Effector CD4-positive, alpha-beta T cell (primary cell): ENCODE results near the gene MIOX.

ENCODE experiments used
- DNase-seq: peaks from one replicate; pipeline ENCODE4 v3.0.0-alpha.2; 2020

MIOX gene

GRCh38 chr22:50490531-50491308, 4.1 kb downstream of the MIOX start:
- no peak for DNase-seq

- DNase-seq: no peak
Measured at GRCh38 chr22:50497093-50497492, 10.4 kb downstream of the MIOX start.

DNA sequence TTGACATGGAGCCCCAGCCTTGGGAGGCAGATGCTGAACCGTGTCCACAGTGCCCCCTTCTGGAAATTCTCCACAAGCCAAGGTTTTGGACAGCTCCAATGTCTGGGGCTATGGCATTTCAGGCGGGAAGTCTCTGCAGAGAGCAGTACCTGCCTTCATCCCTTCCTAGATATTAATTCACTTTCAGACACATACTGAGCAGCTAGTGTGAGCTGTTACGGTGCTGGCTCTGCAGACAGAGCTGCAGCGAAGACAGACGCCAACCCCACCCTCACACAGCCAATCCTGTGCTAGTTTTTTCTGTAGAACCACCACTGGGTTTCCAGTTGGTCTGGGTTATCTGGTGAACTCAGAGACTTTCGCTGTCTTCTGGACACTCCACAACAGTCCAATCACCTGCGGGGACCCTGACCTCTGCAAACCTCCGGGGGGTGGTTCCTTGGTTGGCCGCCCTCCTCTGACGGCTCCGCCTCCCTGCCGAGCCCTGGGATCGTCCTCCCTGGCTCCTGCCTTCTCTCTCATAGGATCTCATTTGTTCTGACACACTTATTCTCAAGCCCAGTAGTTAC, 11.7 kb downstream of the MIOX start:
- peak; percentile 54 for DNase-seq

DNA sequence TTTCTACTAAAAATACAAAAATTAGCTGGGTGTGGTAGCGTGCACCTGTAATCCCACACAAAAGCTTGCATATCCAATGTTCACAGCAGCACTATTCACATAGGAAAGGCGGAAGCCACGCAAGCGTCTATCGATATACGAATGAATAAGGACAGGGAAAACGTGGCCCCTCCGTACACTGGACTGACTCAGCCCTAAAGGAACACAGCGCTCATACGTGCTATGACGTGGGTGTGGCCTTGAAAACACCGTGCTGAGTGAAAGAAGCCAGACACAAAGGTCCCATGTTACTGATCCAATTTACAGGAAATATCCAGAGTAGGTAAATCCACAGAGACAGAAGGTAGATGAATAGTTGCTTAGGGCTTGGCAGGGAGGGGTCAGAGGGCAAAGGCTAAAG, 13.8 kb downstream of the MIOX start:
- no peak for DNase-seq

DNA sequence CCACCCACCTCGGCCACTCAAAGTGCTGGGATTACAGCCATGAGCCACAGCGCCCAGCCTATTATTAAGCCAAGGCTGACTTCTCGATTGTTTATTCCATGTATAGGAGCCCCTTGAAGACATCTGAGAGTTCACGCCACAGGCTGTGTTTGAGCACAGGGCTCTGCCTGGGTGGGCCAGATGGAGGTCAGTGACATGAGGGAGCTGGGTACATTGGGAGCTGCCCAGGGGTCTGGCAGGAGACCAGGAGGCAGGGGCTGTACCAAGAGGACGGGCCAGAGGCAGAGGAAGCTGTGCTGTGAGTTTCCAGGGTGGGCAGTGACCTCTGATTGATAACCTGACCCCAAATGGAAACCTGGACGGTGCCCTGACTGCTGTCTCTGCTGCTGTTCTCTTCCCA, 15.4 kb downstream of the MIOX start:
- no peak for DNase-seq

DNA sequence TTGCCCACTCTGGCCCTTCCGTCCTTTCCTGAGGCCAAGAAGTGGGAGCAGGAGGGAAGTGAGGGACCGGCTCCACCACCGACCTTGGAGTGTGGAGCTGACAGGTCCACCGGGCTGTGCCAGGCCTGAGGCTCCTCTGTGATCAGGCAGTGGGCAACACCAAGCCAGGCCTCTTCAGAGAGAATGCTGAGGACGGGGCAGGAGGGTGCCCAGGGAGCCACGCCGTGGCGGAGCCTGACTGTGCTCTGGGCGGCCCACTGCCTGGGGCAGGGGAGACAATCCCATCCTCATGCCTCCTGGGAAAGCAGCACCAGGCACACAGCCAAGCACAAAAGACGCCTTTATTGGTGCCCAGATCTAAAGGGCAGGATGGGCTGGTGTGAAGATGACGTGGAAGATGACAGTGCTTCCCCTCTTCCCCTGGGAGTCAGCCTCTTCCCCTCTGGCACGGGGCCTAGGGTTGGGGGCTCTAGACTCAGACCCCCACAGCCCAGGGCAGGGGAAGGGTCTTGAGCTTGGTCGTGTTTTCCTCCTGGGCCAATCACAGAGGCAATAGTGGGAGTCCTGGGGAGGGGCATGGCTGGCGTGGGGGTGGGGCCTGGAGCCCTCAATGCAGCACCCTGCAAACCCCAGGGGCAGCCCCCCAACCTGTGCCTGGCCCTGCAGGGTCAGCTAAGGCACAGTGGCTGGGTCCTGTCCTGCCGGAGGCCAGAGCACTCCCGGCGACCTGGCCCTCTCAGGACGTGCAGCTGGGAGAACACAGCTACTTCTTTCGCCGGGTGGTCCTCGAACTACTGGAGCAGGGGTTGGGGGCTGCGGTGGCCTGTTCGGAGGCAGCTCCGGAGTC, 16.2 kb downstream of the MIOX start:
- DNase-seq: no peak

DNA sequence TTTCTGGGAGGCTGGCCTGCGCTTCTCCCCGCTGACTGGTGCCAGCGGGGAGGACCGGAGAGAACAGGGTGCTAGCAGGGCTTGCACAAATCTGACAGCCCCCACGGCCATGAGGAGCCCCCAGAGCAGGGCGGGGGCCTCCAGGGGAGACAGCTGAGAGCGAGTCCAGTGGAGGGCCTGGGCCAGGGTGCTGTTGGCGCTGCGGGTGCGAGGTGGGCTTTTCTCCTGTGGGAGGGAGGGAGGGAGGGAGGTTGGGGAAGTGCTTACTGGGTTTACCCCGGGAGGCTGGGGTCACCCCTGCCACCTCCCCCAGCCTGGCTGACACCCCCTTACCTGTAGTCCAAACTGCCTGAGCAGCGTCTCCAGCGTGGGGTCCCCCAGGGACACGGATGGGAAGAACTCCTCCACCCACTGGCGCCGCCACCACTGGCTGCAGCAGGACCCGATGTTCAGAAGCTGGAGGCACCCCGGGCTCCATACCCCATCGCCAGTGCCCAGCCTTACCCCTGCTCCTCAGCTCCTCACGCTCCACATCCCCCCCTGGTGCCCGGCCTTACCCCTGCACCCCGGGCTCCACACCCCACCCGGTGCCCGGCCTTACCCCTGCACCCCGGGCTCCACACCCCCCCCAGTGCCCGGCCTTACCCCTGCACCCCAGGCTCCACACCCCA, 17.0 kb downstream of the MIOX start:
- no peak for DNase-seq

- no peak for DNase-seq
Measured at GRCh38 chr22:50504369-50505211, 17.9 kb downstream of the MIOX start.

GRCh38 chr22:50505276-50505775, 18.7 kb downstream of the MIOX start:
- no peak for DNase-seq

- no peak for DNase-seq
Measured at GRCh38 chr22:50505776-50506610, 19.3 kb downstream of the MIOX start.

GRCh38 chr22:50506611-50507420, 20.2 kb downstream of the MIOX start:
- DNase-seq: no peak

GRCh38 chr22:50507421-50507990, 20.8 kb downstream of the MIOX start, which contains the start of gene LMF2:
Gene LMF2 (minus strand): TSS chr22:50507702. CDS start chr22:50507675, 27 bp downstream.
- peak; percentile 88 for DNase-seq

- peak; percentile 98 for DNase-seq
Measured at GRCh38 chr22:50507991-50508884, 21.6 kb downstream of the MIOX start, which contains the start of gene NCAPH2. Gene NCAPH2 (plus strand): TSS chr22:50508224. CDS start chr22:50508338, 114 bp downstream.

DNA sequence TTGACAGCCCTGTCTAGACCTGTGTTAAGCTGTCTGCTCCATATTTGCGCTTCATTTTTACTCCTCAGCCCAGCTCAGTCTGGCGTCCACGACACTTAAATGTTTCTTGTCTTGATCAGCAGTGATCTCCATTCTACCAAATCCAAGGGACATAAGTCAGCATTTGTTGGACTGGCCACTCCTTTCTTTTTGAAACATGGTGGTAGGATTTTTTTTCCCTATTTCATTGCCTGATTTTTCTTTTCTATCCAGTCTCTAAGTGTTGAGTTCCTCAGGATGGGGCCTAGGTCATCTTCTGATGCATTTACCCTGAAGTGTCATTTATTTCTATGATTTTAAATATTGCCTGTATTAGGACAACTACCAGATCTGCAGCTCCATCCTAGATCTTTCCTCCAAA, 22.2 kb downstream of the MIOX start:
- DNase-seq: no peak

- DNase-seq: no peak
Measured at GRCh38 chr22:50513175-50513574, 26.5 kb downstream of the MIOX start.

- no peak for DNase-seq
Measured at GRCh38 chr22:50516068-50516467, 29.4 kb downstream of the MIOX start.

- no peak for DNase-seq
Measured at GRCh38 chr22:50516891-50517290, 30.2 kb downstream of the MIOX start.

DNA sequence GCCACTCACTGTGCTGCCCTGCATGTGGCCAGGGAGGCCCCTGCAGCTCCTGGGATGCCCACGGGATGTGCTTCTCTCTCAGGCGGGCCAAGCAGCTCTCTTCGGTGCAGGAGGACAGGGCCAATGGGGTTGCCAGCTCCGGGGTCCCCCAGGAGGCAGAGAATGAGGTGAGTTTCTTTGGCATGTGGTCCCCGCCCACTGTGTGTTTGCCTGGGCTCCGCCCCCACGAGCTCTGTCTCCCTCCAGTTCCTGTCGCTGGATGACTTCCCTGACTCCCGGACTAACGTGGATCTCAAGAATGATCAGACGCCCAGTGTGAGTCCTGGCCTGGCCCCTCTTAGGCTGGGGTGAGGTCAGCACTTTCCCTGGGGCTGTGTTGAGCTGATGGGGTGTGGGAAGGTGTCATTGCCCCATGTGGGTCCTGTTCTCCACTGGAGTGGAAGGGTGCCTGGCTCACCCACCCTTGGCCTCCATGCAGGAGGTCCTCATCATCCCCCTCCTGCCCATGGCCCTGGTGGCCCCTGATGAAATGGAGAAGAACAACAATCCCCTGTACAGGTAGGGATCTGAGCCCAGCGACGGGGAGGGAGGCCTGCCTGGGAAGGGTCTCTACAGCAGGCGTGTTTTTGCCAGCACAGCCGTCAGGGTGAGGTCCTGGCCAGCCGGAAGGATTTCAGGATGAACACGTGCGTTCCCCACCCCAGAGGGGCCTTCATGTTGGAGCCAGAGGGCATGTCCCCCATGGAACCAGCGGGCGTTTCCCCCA, 31.0 kb downstream of the MIOX start:
- no peak for DNase-seq
